HG02610 (cell line): ENCODE results near the gene SATL1.
"Not testable (repeated sequence)": the region's sequence is repeated elsewhere in the genome, so short reads cannot be mapped to it uniquely, and the experiment has no call there.

Source experiments
- ATAC-seq: cut with Tn5 transposase; IDR thresholded peaks from one replicate; pipeline ENCODE4 v1.9.1; 2021; ENCODE audit warnings: mild to moderate bottlenecking, moderate library complexity; ENCODE audit not compliant: unreplicated experiment

Gene SATL1

GRCh38 chrX:85112293-85112692, 131.3 kb downstream of the SATL1 start:
- no peak for ATAC-seq

GRCh38 chrX:85111347-85111746, 132.2 kb downstream of the SATL1 start:
- no peak for ATAC-seq

- ATAC-seq: peak; percentile 40
Measured at GRCh38 chrX:85109235-85109634, 134.3 kb downstream of the SATL1 start.

GRCh38 chrX:85108165-85108564, 135.4 kb downstream of the SATL1 start:
- no peak for ATAC-seq

- ATAC-seq: no peak
Measured at GRCh38 chrX:85107407-85107806, 136.2 kb downstream of the SATL1 start.

GRCh38 chrX:85089321-85089840, 154.2 kb downstream of the SATL1 start:
- ATAC-seq: no peak

- ATAC-seq: peak; percentile 60
Measured at GRCh38 chrX:85084770-85085393, 158.7 kb downstream of the SATL1 start.

- not testable (repeated sequence) for ATAC-seq
Measured at GRCh38 chrX:85077247-85077646, 166.3 kb downstream of the SATL1 start.

GRCh38 chrX:85065512-85066198, 177.9 kb downstream of the SATL1 start:
- peak; percentile 98 for ATAC-seq

GRCh38 chrX:85052636-85053343, 190.8 kb downstream of the SATL1 start:
- ATAC-seq: peak; percentile 63

- no peak for ATAC-seq
Measured at GRCh38 chrX:85052205-85052604, 191.4 kb downstream of the SATL1 start.

- no peak for ATAC-seq
Measured at GRCh38 chrX:85051627-85052026, 192.0 kb downstream of the SATL1 start.
